NB4 (cell line): ENCODE measurements around the gene ITPR2.

Experiments used
- DNase-seq: peaks from one replicate; pipeline ENCODE4 v3.0.0; 2010; ENCODE audit warnings: low read depth
- H3K4me3 ChIP-seq: one replicate; pipeline ENCODE4 v1.5.1; 2011; ENCODE audit warnings: mild to moderate bottlenecking, low read depth, low read length, moderate library complexity
- CTCF ChIP-seq: IDR thresholded peaks from one replicate; pipeline ENCODE4 v1.5.1; 2012; ENCODE audit warnings: low read depth, low read length
- MAX ChIP-seq: IDR thresholded peaks from 2 replicates; pipeline ENCODE4 v1.6.1; 2011; ENCODE audit warnings: low read depth, low read length
- MYC ChIP-seq: IDR thresholded peaks from 2 replicates; pipeline ENCODE4 v1.6.1; 2011; ENCODE audit warnings: low read depth, low read length
- POLR2A ChIP-seq: IDR thresholded peaks from 2 replicates; pipeline ENCODE4 v1.6.1; 2011; ENCODE audit warnings: mild to moderate bottlenecking; ENCODE audit not compliant: insufficient read length; ENCODE audit errors: extremely low read depth

The ITPR2 gene

GRCh38 chr12:26694402-26694801 is 138.6 kb downstream of the ITPR2 start:
- no peak overlapping the region for H3K4me3 ChIP-seq
- DNase-seq: no peak
- TF ChIP-seq POLR2A: no peak
- no peak for TF ChIP-seq MAX
- no peak for TF ChIP-seq MYC
- no peak for TF ChIP-seq CTCF

GRCh38 chr12:26692407-26692806 is 140.6 kb downstream of the ITPR2 start:
- TF ChIP-seq POLR2A: no peak
- no peak for TF ChIP-seq MYC
- TF ChIP-seq CTCF: no peak
- TF ChIP-seq MAX: no peak
- H3K4me3 ChIP-seq: no peak overlapping the region
- no peak for DNase-seq

- H3K4me3 ChIP-seq: no peak overlapping the region
- peak; percentile 5; the same call in 1 of the 2 replicates for TF ChIP-seq MYC
- TF ChIP-seq POLR2A: no peak
- TF ChIP-seq CTCF: no peak
- peak; percentile 69 for TF ChIP-seq MAX
- DNase-seq: peak; percentile 95
These were observed 141.6 kb downstream of the ITPR2 start for GRCh38 chr12:26691234-26691970.

GRCh38 chr12:26690601-26691000 is 142.4 kb downstream of the ITPR2 start:
- no peak for DNase-seq
- TF ChIP-seq CTCF (no peak), POLR2A (no peak), MYC (no peak), MAX (no peak)
- no peak overlapping the region for H3K4me3 ChIP-seq

GRCh38 chr12:26689281-26689841 is 143.6 kb downstream of the ITPR2 start:
- DNase-seq: no peak
- no peak overlapping the region for H3K4me3 ChIP-seq
- no peak for TF ChIP-seq POLR2A
- no peak for TF ChIP-seq MYC
- no peak for TF ChIP-seq CTCF
- no peak for TF ChIP-seq MAX
